GM10248 (cell line): ENCODE measurements around the gene COPS4.
"Not testable (repeated sequence)": the region's sequence is repeated elsewhere in the genome, so short reads cannot be mapped to it uniquely, and the experiment has no call there.

ENCODE experiments used
- CTCF ChIA-PET: fragments of 300-600 bp; sonication (Branson Sonifier 250); formaldehyde crosslinking; extraction: SDS; loops from one replicate; lab custom pipeline; 2021; ENCODE audit warnings: antibody characterized with exemption; lab: Yijun Ruan, JAX
- POLR2A ChIA-PET: fragments of 350-650 bp; sonication (Branson Sonifier 250); formaldehyde crosslinking; extraction: SDS; loops from one replicate; lab custom pipeline; 2020; ENCODE audit warnings: antibody characterized with exemption; lab: Yijun Ruan, JAX
- DNase-seq: peaks from one replicate; pipeline ENCODE4 v3.0.0; 2012; ENCODE audit errors: extremely low spot score
- CTCF ChIP-seq: IDR thresholded peaks from 2 replicates; pipeline ENCODE4 v1.5.1; 2012; ENCODE audit warnings: mild to moderate bottlenecking, low read depth; ENCODE audit errors: extremely low read depth, missing control alignments, control extremely low read depth

COPS4 gene

DNA sequence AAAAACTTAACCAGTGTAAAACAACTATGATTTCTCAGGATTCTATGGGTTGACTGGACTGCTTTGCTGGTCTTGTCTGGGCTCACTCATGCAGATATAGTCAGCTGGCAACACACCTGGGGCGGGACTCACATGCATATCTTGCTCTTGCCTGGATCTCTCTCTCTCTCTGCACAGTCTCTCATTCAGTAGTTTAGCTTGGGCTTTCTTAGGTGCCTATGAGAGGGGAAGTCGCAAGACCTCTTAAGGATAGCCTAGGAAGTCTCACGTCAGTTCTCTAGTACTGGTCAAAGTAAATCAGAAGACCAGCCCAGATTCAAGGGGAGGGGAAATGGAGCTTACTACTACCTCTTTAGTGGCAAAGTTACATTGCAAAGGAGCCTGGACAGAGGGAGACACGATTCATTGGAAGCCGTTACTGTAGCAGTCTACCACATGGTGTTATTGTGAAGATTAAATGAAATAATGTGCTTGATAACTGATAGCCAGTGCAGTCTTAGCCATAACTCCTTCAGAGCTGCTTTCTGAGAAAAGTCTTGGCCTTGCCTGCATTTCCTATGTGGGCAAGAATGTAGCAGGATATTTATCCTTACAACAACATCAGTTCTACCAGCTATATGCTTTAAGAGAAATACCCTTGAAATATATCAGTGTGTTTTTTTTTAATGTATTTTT, 2.1 kb downstream of the COPS4 start:
- ChIA-PET CTCF (interaction anchor here (0.7 to 4.4 kb wide), 13 partner anchors 8 to 245 kb away, joined by 3 to 12 read pairs (median 3); no protein-coding TSS in a partner anchor), POLR2A (interaction anchor here (0.6 kb wide), 1 partner anchor 147 kb away, joined by 5 read pairs; no protein-coding TSS in a partner anchor)
- no peak for DNase-seq
- no peak for TF ChIP-seq CTCF

GRCh38 chr4:83040269-83040668, 5.3 kb downstream of the COPS4 start:
- ChIA-PET POLR2A (no interaction called here), CTCF (interaction anchor here (0.6 to 4.4 kb wide), 7 partner anchors 9 to 168 kb away, joined by 3 to 12 read pairs (median 3); no protein-coding TSS in a partner anchor)
- TF ChIP-seq CTCF, result no peak
- no peak for DNase-seq

DNA sequence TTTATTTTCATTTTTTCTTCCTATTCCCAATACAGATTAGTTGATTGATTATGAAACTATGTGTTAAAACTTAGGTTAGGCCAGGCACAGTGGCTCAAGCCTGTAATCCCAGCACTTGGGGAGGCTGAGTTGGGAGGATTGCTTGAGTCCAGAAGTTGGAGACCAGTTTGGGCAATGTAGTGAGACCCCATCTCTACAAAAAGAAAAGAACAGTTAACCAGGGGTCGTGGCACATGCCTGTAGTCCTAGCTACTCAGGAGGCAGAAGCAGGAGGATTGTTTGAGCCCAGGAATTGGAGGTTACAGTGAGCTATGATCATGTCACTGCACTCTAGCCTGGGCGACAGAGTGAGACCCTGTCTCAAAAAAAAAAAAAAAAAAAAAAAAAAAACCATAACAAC, 8.2 kb downstream of the COPS4 start:
- DNase-seq, POLR2A ChIA-PET: not testable (repeated sequence)
- CTCF ChIA-PET, result interaction anchor here (1.1 kb wide), 1 partner anchor 8 kb away, joined by 4 read pairs; the partner anchor contains the start of gene COPS4

- ChIA-PET POLR2A (no interaction called here), CTCF (interaction anchor here (1.1 to 1.9 kb wide), 2 partner anchors 9 to 11 kb away, joined by 4 to 5 read pairs; partner anchors contain the start of gene COPS4)
- DNase-seq, result no peak
- TF ChIP-seq CTCF, result no peak
Measured at GRCh38 chr4:83043801-83044407, 8.9 kb downstream of the COPS4 start.

DNA sequence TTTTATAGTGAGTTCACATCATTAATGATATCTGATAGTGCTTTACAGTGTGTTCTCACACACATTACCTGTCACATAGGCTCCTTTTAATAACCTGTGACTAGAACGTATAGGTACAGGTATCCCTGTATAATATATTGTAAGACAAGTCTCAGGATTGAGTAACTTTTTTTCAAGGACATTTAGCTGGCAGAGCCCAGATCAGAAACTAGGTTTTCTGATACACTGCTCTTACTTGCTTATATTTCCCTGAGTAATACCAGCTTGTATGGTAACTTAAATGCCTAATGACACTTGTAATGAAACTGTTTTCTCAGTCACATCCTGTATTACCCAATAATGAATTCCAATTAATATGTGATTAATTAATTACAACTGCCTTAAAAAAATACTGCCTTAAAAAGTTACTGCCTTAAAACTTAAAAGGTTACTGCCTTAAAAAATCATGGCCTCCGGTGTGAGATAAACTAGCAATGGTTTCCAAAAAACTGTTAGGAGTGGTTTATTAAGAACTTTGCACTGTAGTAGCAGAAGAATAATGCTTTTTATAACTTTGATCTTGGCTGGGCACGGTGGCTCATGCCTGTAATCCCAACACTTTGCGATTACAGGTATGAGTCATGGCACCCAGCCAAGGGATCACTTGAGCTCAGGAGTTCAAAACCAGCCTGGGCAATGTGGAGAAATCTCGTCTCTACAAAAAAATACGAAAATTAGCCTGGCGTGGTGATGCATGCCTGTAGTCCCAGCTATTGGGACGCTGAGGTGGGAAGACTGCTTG, 11.9 kb downstream of the COPS4 start:
- TF ChIP-seq CTCF, result no peak
- DNase-seq, result no peak
- POLR2A ChIA-PET, result interaction anchor here (0.6 kb wide), 1 partner anchor 63 kb away, joined by 4 read pairs; no protein-coding TSS in a partner anchor
- CTCF ChIA-PET, result interaction anchor here (1.2 to 1.9 kb wide), 5 partner anchors 9 to 28 kb away, joined by 3 to 8 read pairs (median 4); partner anchors contain the start of gene COPS4

- DNase-seq, POLR2A ChIA-PET: not testable (repeated sequence)
- CTCF ChIA-PET, result interaction anchor here (1.8 to 1.9 kb wide), 2 partner anchors 9 kb away, joined by 4 read pairs; no protein-coding TSS in a partner anchor
Measured at GRCh38 chr4:83048781-83049180, 13.8 kb downstream of the COPS4 start.

GRCh38 chr4:83054928-83055327, 19.9 kb downstream of the COPS4 start:
- POLR2A ChIA-PET, result no interaction called here
- TF ChIP-seq CTCF, result peak; percentile 40
- CTCF ChIA-PET, result interaction anchor here (1.4 to 2.7 kb wide), 3 partner anchors 10 to 228 kb away, joined by 5 to 10 read pairs (median 6); no protein-coding TSS in a partner anchor
- peak; percentile 23 for DNase-seq
